ENCODE measurements around the gene ITPKC.
A peak's percentile ranks its signal among the peaks of the same experiment; 100 is the strongest.

The ITPKC gene

GRCh38 chr19:40716482-40717324 is at the start of gene ITPKC, which contains the start of gene COQ8B:
Gene ITPKC, plus strand, starts transcription at chr19:40717112. Its CDS starts 24 bp downstream, at chr19:40717136.
Gene COQ8B, minus strand, starts transcription at chr19:40716886. Its CDS starts 2,254 bp downstream, at chr19:40714632.
- peaks cover 2% of the 10 kb centered on the region for H3K4me1 ChIP-seq (ENCODE audit: insufficient read depth, insufficient read length)

GRCh38 chr19:40667602-40668001 is 49.3 kb upstream of the ITPKC start:
- H3K4me3 ChIP-seq (ENCODE audit: insufficient read length, low read depth), result no peak overlapping the region
- TF ChIP-seq SUZ12 (IDR thresholded peaks at IDR 0.05; ENCODE audit: extremely low read depth, insufficient read depth, insufficient read length), result no peak
- TF ChIP-seq YY1 (IDR thresholded peaks at IDR 0.05; ENCODE audit: insufficient read depth, insufficient read length), result no peak
- TF ChIP-seq ZNF274 (IDR thresholded peaks at IDR 0.05; ENCODE audit: low read depth, low read length), result no peak
- peaks cover 4% of the 10 kb centered on the region for H3K4me1 ChIP-seq (ENCODE audit: insufficient read depth, insufficient read length)
- no peak overlapping the region for H3K9ac ChIP-seq (ENCODE audit: insufficient read length, low read depth)
- no peak for DNase-seq (ENCODE audit: low read depth, low spot score)
- no peaks in the 10 kb centered on the region for H3K27me3 ChIP-seq (ENCODE audit: insufficient read depth, insufficient read length)
- no peaks in the 10 kb centered on the region for H3K9me3 ChIP-seq (ENCODE audit: insufficient read depth, low read length)
- H3K36me3 ChIP-seq (ENCODE audit: insufficient read depth, insufficient read length, low read length), result peaks cover 54% of the 10 kb centered on the region

More at GRCh38 chr19:40716482-40717324, at the start of gene ITPKC, which contains the start of gene COQ8B:
- Histone ChIP-seq H3K27me3 (ENCODE audit: insufficient read depth, insufficient read length) (no peaks in the 10 kb centered on the region), H3K4me3 (ENCODE audit: insufficient read length, low read depth) (peak within 1 kb of the TSS; percentile 87), H3K9me3 (ENCODE audit: insufficient read depth, low read length) (no peaks in the 10 kb centered on the region), H3K9ac (ENCODE audit: insufficient read length, low read depth) (peak within 1 kb of the TSS; percentile 89), H3K36me3 (ENCODE audit: insufficient read depth, insufficient read length, low read length) (peaks cover 9% of the 10 kb centered on the region)
- DNase-seq (ENCODE audit: low read depth, low spot score), result peak; percentile 86
- TF ChIP-seq ZNF274 (IDR thresholded peaks at IDR 0.05; ENCODE audit: low read depth, low read length) (no peak), SUZ12 (IDR thresholded peaks at IDR 0.05; ENCODE audit: extremely low read depth, insufficient read depth, insufficient read length) (no peak)

GRCh38 chr19:40668991-40669614 is 47.8 kb upstream of the ITPKC start:
- Histone ChIP-seq H3K4me3 (ENCODE audit: insufficient read length, low read depth) (no peak overlapping the region), H3K36me3 (ENCODE audit: insufficient read depth, insufficient read length, low read length) (peaks cover 69% of the 10 kb centered on the region), H3K9me3 (ENCODE audit: insufficient read depth, low read length) (no peaks in the 10 kb centered on the region), H3K4me1 (ENCODE audit: insufficient read depth, insufficient read length) (no peaks in the 10 kb centered on the region), H3K27me3 (ENCODE audit: insufficient read depth, insufficient read length) (no peaks in the 10 kb centered on the region), H3K9ac (ENCODE audit: insufficient read length, low read depth) (no peak overlapping the region)
- TF ChIP-seq SUZ12 (IDR thresholded peaks at IDR 0.05; ENCODE audit: extremely low read depth, insufficient read depth, insufficient read length), result no peak
- no peak for TF ChIP-seq YY1 (IDR thresholded peaks at IDR 0.05; ENCODE audit: insufficient read depth, insufficient read length)
- no peak for TF ChIP-seq ZNF274 (IDR thresholded peaks at IDR 0.05; ENCODE audit: low read depth, low read length)
- no peak for DNase-seq (ENCODE audit: low read depth, low spot score)

- DNase-seq (ENCODE audit: low read depth, low spot score), result no peak
- H3K4me1 ChIP-seq (ENCODE audit: insufficient read depth, insufficient read length), result no peaks in the 10 kb centered on the region
- no peak overlapping the region for H3K9ac ChIP-seq (ENCODE audit: insufficient read length, low read depth)
- no peaks in the 10 kb centered on the region for H3K9me3 ChIP-seq (ENCODE audit: insufficient read depth, low read length)
- TF ChIP-seq ZNF274 (IDR thresholded peaks at IDR 0.05; ENCODE audit: low read depth, low read length) (no peak), SUZ12 (IDR thresholded peaks at IDR 0.05; ENCODE audit: extremely low read depth, insufficient read depth, insufficient read length) (no peak), YY1 (IDR thresholded peaks at IDR 0.05; ENCODE audit: insufficient read depth, insufficient read length) (no peak)
- H3K4me3 ChIP-seq (ENCODE audit: insufficient read length, low read depth), result no peak overlapping the region
- H3K27me3 ChIP-seq (ENCODE audit: insufficient read depth, insufficient read length), result no peaks in the 10 kb centered on the region
- peaks cover 89% of the 10 kb centered on the region for H3K36me3 ChIP-seq (ENCODE audit: insufficient read depth, insufficient read length, low read length)
Measured at GRCh38 chr19:40671404-40671803, 45.5 kb upstream of the ITPKC start.

GRCh38 chr19:40672038-40672437 is 44.9 kb upstream of the ITPKC start:
- H3K9ac ChIP-seq (ENCODE audit: insufficient read length, low read depth), result no peak overlapping the region
- H3K4me3 ChIP-seq (ENCODE audit: insufficient read length, low read depth), result no peak overlapping the region
- peaks cover 89% of the 10 kb centered on the region for H3K36me3 ChIP-seq (ENCODE audit: insufficient read depth, insufficient read length, low read length)
- no peak for DNase-seq (ENCODE audit: low read depth, low spot score)
- H3K27me3 ChIP-seq (ENCODE audit: insufficient read depth, insufficient read length), result no peaks in the 10 kb centered on the region
- TF ChIP-seq ZNF274 (IDR thresholded peaks at IDR 0.05; ENCODE audit: low read depth, low read length) (no peak), YY1 (IDR thresholded peaks at IDR 0.05; ENCODE audit: insufficient read depth, insufficient read length) (no peak)
- H3K9me3 ChIP-seq (ENCODE audit: insufficient read depth, low read length), result no peaks in the 10 kb centered on the region
- H3K4me1 ChIP-seq (ENCODE audit: insufficient read depth, insufficient read length), result no peaks in the 10 kb centered on the region

GRCh38 chr19:40672573-40673299 is 44.2 kb upstream of the ITPKC start:
- peaks cover 89% of the 10 kb centered on the region for H3K36me3 ChIP-seq (ENCODE audit: insufficient read depth, insufficient read length, low read length)

GRCh38 chr19:40673397-40673796 is 43.5 kb upstream of the ITPKC start:
- TF ChIP-seq YY1 (IDR thresholded peaks at IDR 0.05; ENCODE audit: insufficient read depth, insufficient read length), result no peak
- TF ChIP-seq SUZ12 (IDR thresholded peaks at IDR 0.05; ENCODE audit: extremely low read depth, insufficient read depth, insufficient read length), result no peak
- no peak for TF ChIP-seq ZNF274 (IDR thresholded peaks at IDR 0.05; ENCODE audit: low read depth, low read length)
- Histone ChIP-seq H3K4me3 (ENCODE audit: insufficient read length, low read depth) (no peak overlapping the region), H3K36me3 (ENCODE audit: insufficient read depth, insufficient read length, low read length) (peaks cover 88% of the 10 kb centered on the region), H3K9ac (ENCODE audit: insufficient read length, low read depth) (no peak overlapping the region), H3K27me3 (ENCODE audit: insufficient read depth, insufficient read length) (no peaks in the 10 kb centered on the region), H3K9me3 (ENCODE audit: insufficient read depth, low read length) (no peaks in the 10 kb centered on the region), H3K4me1 (ENCODE audit: insufficient read depth, insufficient read length) (no peaks in the 10 kb centered on the region)
- no peak for DNase-seq (ENCODE audit: low read depth, low spot score)

More at GRCh38 chr19:40672573-40673299, 44.2 kb upstream of the ITPKC start:
- H3K4me1 ChIP-seq (ENCODE audit: insufficient read depth, insufficient read length), result no peaks in the 10 kb centered on the region
- no peak for DNase-seq (ENCODE audit: low read depth, low spot score)
- no peak overlapping the region for H3K4me3 ChIP-seq (ENCODE audit: insufficient read length, low read depth)
- no peak for TF ChIP-seq ZNF274 (IDR thresholded peaks at IDR 0.05; ENCODE audit: low read depth, low read length)
- H3K9me3 ChIP-seq (ENCODE audit: insufficient read depth, low read length), result no peaks in the 10 kb centered on the region
- H3K27me3 ChIP-seq (ENCODE audit: insufficient read depth, insufficient read length), result no peaks in the 10 kb centered on the region
- no peak overlapping the region for H3K9ac ChIP-seq (ENCODE audit: insufficient read length, low read depth)
